K562 (cell line): ENCODE measurements around the gene PRELID1. TPM values are rescaled to one million over a fixed set of nuclear protein-coding genes. Genes with fewer than 3 reads are reported as not detected.

Experiments
- EGR1 ChIP-seq: fragments of 450-650 bp; conservative IDR thresholded peaks from 2 replicates; pipeline ENCODE4 v1.6.1; 2017; ENCODE audit warnings: mild to moderate bottlenecking
- HMBOX1 ChIP-seq: sonication (generic); IDR thresholded peaks from 2 replicates; pipeline ENCODE4 v1.6.1; 2016
- HNRNPK ChIP-seq: fragments of 200-400 bp; formaldehyde crosslinking; IDR thresholded peaks from one replicate; pipeline ENCODE4 v1.6.1; 2018; ENCODE audit warnings: mild to moderate bottlenecking, low read depth, low read length; ENCODE audit not compliant: poor library complexity, severe bottlenecking
- LCOR ChIP-seq: sonication (generic); formaldehyde crosslinking; IDR thresholded peaks from 2 replicates; pipeline ENCODE4 v1.8.0; 2022; ENCODE audit warnings: mild to moderate bottlenecking, missing genetic modification reagents
- NCOR1 ChIP-seq: fragments of 450-650 bp; IDR thresholded peaks from 2 replicates; pipeline ENCODE4 v1.6.1; 2016; ENCODE audit warnings: mild to moderate bottlenecking, moderate library complexity
- NFE2 ChIP-seq: IDR thresholded peaks from 2 replicates; pipeline ENCODE4 v1.6.1; 2014; ENCODE audit warnings: antibody characterized with exemption, low read depth
- POLR2B ChIP-seq: fragments of 450-650 bp; IDR thresholded peaks from 2 replicates; pipeline ENCODE4 v1.6.1; 2018; ENCODE audit warnings: low read depth; ENCODE audit not compliant: partially characterized antibody
- PPARD ChIP-seq: fragments of 250-450 bp; sonication (Bioruptor Pico); IDR thresholded peaks from 2 replicates; pipeline ENCODE4 v1.8.0; 2022; ENCODE audit warnings: inconsistent platforms, mild to moderate bottlenecking, moderate library complexity
- RBFOX2 ChIP-seq: fragments of 200-400 bp; formaldehyde crosslinking; IDR thresholded peaks from 2 replicates; pipeline ENCODE4 v1.6.1; 2017; ENCODE audit warnings: low read depth, mild to moderate bottlenecking, low read length, moderate library complexity
- SAP30 ChIP-seq: fragments of 200-600 bp; sonication (generic); IDR thresholded peaks from 2 replicates; pipeline ENCODE4 v1.6.1; 2012; ENCODE audit warnings: borderline replicate concordance, low read depth, mild to moderate bottlenecking, moderate library complexity, low read length, control low read depth, inconsistent platforms; ENCODE audit not compliant: insufficient read depth, poor library complexity, severe bottlenecking
- SMARCC2 ChIP-seq: fragments of 450-650 bp; IDR thresholded peaks from 2 replicates; pipeline ENCODE4 v1.6.1; 2017; ENCODE audit warnings: antibody characterized with exemption, moderate library complexity, mild to moderate bottlenecking, low read depth
- ZNF174 ChIP-seq: fragments of 250-450 bp; sonication (Bioruptor Pico); IDR thresholded peaks from 2 replicates; pipeline ENCODE4 v1.4.0; 2020; ENCODE audit warnings: mild to moderate bottlenecking
- ZNF212 ChIP-seq: fragments of 450-650 bp; formaldehyde crosslinking; IDR thresholded peaks from 2 replicates; pipeline ENCODE4 v1.4.0; 2020; ENCODE audit warnings: mild to moderate bottlenecking
- ZNF586 ChIP-seq: fragments of 450-650 bp; formaldehyde crosslinking; conservative IDR thresholded peaks from 2 replicates; pipeline ENCODE4 v1.4.0; 2020; ENCODE audit warnings: mild to moderate bottlenecking, moderate library complexity
- ZNF609 ChIP-seq: sonication (generic); formaldehyde crosslinking; IDR thresholded peaks from 2 replicates; pipeline ENCODE4 v1.8.1; 2023; ENCODE audit warnings: missing genetic modification reagents, mild to moderate bottlenecking, borderline replicate concordance
- polyA plus RNA-seq, 8 experiments: library from polyadenylated mRNA; depleted of rRNA in 4 of 8; stranded (reverse) in 5 of 8; unstranded in 3 of 8; fragments of >200 nt; fragmentation: Nextera tagmentation in 2 of 8; fragmentation: Illumina TruSeq in 1 of 8; extraction: Ambion mirVana in 2 of 8; extraction: Trizol in 1 of 8; gene quantifications; 2 replicates each; pipeline versions ENCODE4 v1.2.1 to v1.2.3, GENCODE V29; 2011 to 2014; ENCODE audit warnings: inconsistent platforms in 1 of 8, missing spikeins in 1 of 8
- total RNA-seq, 7 experiments: library from RNA; depleted of rRNA in 6 of 7; stranded (reverse); fragments of >200 nt in 6 of 7; fragmentation: Illumina TruSeq in 2 of 7; extraction: Trizol in 2 of 7; gene quantifications; 2 replicates each; pipeline versions ENCODE4 v1.2.1 to v1.2.3, GENCODE V29; 2011 to 2021; ENCODE audit warnings: low replicate concordance in 1 of 7
- TF ChIP-seq, protein P1 (sequence below): fragments of 150-350 bp; conservative IDR thresholded peaks from 2 replicates; pipeline ENCODE4 v1.6.1; 2014; ENCODE audit warnings: low read length
- TF ChIP-seq, protein P2 (sequence below): fragments of 450-650 bp; formaldehyde crosslinking; IDR thresholded peaks from 2 replicates; pipeline ENCODE4 v1.4.0; 2020; ENCODE audit warnings: mild to moderate bottlenecking, moderate library complexity

The PRELID1 gene
- total and polyA plus RNA-seq, 9 of the 15 experiments (the other 6 are each of a cell fraction or from before 2014, with no cell fraction given): 40.1 to 484 (median 340) TPM

- TF ChIP-seq ZNF609 (CRISPR knock-in tag) (no peak; the same call in 1 of the 2 replicates), SMARCC2 (no peak), RBFOX2 (peak; percentile 85), PPARD (CRISPR knock-in tag) (no peak), SAP30 (peak; percentile 97), POLR2B (peak; percentile 32), EGR1 (peak; percentile 85), NCOR1 (no peak), LCOR (peak; percentile 88), ZNF586 (CRISPR knock-in tag) (no peak), ZNF212 (no peak), HMBOX1 (no peak), ZNF174 (CRISPR knock-in tag) (no peak), NFE2 (peak; percentile 27; the same call in 1 of the 2 replicates), HNRNPK (no peak)
- TF ChIP-seq, protein P1, sequence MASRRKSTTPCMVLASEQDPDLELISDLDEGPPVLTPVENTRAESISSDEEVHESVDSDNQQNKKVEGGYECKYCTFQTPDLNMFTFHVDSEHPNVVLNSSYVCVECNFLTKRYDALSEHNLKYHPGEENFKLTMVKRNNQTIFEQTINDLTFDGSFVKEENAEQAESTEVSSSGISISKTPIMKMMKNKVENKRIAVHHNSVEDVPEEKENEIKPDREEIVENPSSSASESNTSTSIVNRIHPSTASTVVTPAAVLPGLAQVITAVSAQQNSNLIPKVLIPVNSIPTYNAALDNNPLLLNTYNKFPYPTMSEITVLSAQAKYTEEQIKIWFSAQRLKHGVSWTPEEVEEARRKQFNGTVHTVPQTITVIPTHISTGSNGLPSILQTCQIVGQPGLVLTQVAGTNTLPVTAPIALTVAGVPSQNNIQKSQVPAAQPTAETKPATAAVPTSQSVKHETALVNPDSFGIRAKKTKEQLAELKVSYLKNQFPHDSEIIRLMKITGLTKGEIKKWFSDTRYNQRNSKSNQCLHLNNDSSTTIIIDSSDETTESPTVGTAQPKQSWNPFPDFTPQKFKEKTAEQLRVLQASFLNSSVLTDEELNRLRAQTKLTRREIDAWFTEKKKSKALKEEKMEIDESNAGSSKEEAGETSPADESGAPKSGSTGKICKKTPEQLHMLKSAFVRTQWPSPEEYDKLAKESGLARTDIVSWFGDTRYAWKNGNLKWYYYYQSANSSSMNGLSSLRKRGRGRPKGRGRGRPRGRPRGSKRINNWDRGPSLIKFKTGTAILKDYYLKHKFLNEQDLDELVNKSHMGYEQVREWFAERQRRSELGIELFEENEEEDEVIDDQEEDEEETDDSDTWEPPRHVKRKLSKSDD: no peak
- TF ChIP-seq, protein P2, sequence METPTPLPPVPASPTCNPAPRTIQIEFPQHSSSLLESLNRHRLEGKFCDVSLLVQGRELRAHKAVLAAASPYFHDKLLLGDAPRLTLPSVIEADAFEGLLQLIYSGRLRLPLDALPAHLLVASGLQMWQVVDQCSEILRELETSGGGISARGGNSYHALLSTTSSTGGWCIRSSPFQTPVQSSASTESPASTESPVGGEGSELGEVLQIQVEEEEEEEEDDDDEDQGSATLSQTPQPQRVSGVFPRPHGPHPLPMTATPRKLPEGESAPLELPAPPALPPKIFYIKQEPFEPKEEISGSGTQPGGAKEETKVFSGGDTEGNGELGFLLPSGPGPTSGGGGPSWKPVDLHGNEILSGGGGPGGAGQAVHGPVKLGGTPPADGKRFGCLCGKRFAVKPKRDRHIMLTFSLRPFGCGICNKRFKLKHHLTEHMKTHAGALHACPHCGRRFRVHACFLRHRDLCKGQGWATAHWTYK (CRISPR knock-in tag): 0 out of 2 replicates have a peak, but pooled peaks have one; percentile 16
These were observed 8.4 kb downstream of the PRELID1 start, which contains the start of gene MXD3 (continued) for GRCh38 chr5:177311723-177312648.
